ENCODE results near the gene ITPKC. TPM values are rescaled to one million over a fixed set of nuclear protein-coding genes. Genes with fewer than 3 reads are reported as not detected.
A peak's percentile ranks its signal among the peaks of the same experiment; 100 is the strongest.

ITPKC gene
- total RNA-seq, 2 donors from 2014 or later: 15.2 to 15.6 TPM

DNA sequence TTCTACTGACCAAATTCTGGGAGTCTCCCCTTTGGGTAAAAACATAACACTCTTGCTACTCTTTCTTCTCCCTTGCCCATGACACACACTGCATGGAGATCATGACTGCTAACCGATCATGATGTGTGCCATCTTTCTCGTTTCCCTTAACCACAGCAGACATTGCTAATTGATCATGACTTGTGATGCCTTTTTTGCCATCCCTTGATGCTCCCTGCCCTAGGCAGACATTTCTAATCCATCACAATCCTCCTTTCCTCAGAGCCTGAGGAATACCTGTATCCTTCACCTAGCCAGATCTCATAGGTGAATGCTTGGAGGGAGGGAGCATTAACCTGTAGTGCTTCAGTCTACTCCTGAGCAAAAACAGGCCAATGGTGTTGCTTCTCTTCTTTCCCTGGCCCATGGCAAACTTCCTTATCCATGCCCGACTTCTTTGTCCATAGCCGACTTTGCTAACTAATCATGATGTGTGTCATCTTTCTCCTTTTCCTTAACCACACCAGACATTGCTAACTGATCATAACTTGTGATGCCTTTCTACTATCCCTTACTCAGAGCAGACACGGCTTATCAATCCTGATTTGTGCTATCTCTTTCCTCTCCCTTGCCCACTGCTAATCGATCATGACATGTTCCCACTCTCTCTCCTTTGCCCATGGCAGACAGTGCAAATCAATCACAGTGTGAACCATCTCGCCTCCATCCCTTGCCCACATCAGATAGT lies 44.2 kb upstream of the ITPKC start:
- H3K36me3 ChIP-seq: peaks cover 88% of the 10 kb centered on the region
- H3K4me1 ChIP-seq: no peaks in the 10 kb centered on the region
- H3K4me3 ChIP-seq: no peak overlapping the region
- peak overlapping the region in 1 of 2 donors; percentile 52 for H3K27ac ChIP-seq
- H3K27me3 ChIP-seq: no peaks in the 10 kb centered on the region
- TF ChIP-seq, protein P1, sequence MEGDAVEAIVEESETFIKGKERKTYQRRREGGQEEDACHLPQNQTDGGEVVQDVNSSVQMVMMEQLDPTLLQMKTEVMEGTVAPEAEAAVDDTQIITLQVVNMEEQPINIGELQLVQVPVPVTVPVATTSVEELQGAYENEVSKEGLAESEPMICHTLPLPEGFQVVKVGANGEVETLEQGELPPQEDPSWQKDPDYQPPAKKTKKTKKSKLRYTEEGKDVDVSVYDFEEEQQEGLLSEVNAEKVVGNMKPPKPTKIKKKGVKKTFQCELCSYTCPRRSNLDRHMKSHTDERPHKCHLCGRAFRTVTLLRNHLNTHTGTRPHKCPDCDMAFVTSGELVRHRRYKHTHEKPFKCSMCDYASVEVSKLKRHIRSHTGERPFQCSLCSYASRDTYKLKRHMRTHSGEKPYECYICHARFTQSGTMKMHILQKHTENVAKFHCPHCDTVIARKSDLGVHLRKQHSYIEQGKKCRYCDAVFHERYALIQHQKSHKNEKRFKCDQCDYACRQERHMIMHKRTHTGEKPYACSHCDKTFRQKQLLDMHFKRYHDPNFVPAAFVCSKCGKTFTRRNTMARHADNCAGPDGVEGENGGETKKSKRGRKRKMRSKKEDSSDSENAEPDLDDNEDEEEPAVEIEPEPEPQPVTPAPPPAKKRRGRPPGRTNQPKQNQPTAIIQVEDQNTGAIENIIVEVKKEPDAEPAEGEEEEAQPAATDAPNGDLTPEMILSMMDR (IDR thresholded peaks at IDR 0.05): no peak
- H3K9me3 ChIP-seq: no peaks in the 10 kb centered on the region
- no peak for DNase-seq (ENCODE audit: low spot score)

DNA sequence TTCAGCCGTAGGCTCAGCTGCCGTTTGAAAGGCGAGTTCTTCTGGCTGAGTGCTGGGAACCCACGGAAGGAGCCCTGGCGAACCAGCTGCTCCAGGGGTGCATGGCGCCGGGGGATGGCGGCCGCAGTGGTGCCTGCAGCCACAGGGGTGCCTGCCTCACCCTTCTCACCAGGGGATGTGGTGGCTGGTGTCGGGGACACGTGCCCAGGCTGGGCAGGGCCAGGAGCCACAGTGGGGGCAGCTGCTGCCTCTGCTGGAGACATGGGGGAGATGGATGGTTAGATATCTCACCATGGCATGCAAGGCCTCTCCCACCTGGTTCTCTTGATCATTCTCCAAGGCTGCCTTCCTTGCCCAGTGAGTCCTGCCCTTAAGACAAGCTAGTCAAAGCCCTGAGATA lies 43.5 kb upstream of the ITPKC start:
- Histone ChIP-seq H3K4me3 (no peak overlapping the region), H3K27me3 (no peaks in the 10 kb centered on the region), H3K9me3 (no peaks in the 10 kb centered on the region), H3K4me1 (no peaks in the 10 kb centered on the region), H3K27ac (no peak overlapping the region), H3K36me3 (peaks cover 89% of the 10 kb centered on the region)
- DNase-seq (ENCODE audit: low spot score): no peak
- TF ChIP-seq, protein P1 (IDR thresholded peaks at IDR 0.05): no peak

GRCh38 chr19:40674291-40674690 lies 42.6 kb upstream of the ITPKC start:
- H3K36me3 ChIP-seq: peaks cover 89% of the 10 kb centered on the region
- no peaks in the 10 kb centered on the region for H3K27me3 ChIP-seq
- no peak overlapping the region for H3K4me3 ChIP-seq
- no peaks in the 10 kb centered on the region for H3K4me1 ChIP-seq
- H3K27ac ChIP-seq: no peak overlapping the region
- no peaks in the 10 kb centered on the region for H3K9me3 ChIP-seq
- TF ChIP-seq, protein P1 (IDR thresholded peaks at IDR 0.05): no peak
- no peak for DNase-seq (ENCODE audit: low spot score)

GRCh38 chr19:40677156-40677555 lies 39.8 kb upstream of the ITPKC start:
- TF ChIP-seq, protein P1 (IDR thresholded peaks at IDR 0.05): no peak
- Histone ChIP-seq H3K27me3 (no peaks in the 10 kb centered on the region), H3K36me3 (peaks cover 82% of the 10 kb centered on the region), H3K4me3 (no peak overlapping the region), H3K9me3 (no peaks in the 10 kb centered on the region), H3K27ac (no peak overlapping the region), H3K4me1 (no peaks in the 10 kb centered on the region)
- DNase-seq (ENCODE audit: low spot score): no peak

- Histone ChIP-seq H3K9me3 (no peaks in the 10 kb centered on the region), H3K27ac (no peak overlapping the region), H3K36me3 (peaks cover 74% of the 10 kb centered on the region), H3K27me3 (no peaks in the 10 kb centered on the region), H3K4me3 (no peak overlapping the region), H3K4me1 (no peaks in the 10 kb centered on the region)
- TF ChIP-seq, protein P1 (IDR thresholded peaks at IDR 0.05): no peak
- DNase-seq (ENCODE audit: low spot score): no peak
Measured at GRCh38 chr19:40681039-40681438, 35.9 kb upstream of the ITPKC start.

All from right atrium auricular region (tissue), 2 donors.